ENCODE data around the gene FBRS.
A peak's percentile ranks its signal among the peaks of the same experiment; 100 is the strongest.
"Not testable (repeated sequence)": the region's sequence is repeated elsewhere in the genome, so short reads cannot be mapped to it uniquely, and the experiment has no call there.

FBRS gene

DNA sequence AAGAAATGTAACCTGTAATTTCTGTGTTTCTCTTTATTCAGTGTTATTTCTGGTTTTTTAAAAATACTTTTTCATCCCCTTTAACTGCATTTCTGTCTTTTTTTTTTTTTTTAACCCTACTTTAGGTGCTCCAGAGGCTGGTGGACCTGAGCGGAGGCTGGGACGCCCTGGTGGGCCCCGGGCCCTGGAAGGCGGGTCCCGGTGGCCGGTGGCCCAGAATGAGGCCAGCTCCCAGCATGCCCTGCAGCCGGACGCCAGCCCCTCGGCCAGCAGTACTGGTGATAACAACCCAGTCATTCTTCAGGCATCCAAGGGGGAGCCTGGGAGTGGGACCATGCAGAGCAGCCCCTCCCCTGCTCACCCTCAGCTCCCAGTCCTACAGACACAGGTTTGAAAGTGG, 42.3 kb downstream of the FBRS start:
- peak; percentile 10 for DNase-seq

DNA sequence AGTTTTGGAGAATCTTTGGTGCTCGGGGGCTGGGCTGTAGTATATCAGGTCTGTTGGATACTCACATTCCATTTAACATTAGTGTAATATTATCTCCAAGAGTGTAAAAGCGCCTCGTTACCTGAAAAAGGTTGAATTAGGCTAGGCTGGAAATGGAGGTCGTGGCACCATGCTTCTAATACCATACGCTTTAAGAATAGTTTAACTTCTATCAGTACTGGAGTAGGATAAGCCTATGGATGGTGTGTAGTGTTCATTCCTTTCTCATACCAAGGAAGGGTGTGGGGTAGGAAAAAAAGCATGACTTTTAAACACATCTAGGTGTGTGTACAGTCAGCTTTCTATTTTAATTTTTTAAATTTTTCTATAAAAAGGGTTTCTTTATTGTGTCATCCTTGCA, 42.7 kb downstream of the FBRS start:
- DNase-seq, result no peak

DNA sequence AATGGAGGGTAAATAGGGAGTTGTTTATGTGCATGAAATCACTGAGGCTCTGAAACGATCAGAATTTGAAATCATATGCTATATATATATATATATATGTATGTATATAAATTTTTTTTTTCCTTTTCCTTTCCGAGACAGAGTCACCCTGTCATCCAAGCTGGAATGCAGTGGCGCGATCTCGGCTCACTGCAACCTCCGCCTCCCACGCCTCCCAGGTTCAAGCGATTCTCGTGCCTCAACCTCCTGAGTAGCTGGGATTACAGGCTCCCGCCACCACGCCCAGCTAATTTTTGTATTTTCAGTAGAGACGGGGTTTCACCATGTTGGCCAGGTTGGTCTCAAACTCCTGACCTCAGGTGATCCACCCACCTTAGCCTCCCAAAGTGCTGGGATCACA, 44.8 kb downstream of the FBRS start:
- DNase-seq, result not testable (repeated sequence)

DNA sequence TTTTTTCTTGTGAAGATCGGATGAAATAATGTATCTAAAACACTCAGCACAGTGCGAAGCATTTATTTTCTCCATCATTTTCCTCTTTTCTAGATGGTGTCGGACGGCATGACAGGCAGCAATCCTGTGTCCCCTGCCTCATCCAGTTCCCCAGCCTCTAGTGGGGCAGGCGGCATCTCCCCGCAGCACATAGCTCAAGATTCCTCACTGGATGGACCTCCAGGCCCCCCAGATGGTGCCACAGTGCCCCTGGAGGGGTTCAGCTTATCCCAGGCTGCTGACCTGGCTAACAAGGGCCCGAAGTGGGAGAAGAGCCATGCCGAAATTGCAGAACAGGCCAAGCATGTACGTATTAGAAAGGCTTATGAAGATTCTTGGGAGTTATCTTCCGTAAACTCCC, 45.7 kb downstream of the FBRS start:
- DNase-seq, result no peak

DNA sequence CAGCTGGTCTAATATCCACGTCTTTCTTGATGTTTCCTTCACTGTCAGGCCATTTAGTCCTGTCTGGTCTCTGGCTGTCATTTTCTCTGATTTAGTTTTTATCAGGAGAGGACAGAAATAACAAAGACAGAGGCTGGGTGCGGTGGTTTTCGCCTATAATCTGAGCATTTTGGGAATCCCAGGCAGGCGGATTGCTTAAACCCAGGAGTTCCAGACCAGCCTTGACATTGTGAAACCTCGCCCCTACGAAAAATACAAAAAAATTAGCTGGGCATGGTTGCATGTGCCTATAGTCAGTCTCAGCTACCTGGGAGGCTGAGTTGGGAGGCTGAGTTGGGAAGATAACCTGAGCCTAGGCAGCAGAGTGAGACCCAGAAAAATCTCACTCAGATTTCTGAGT, 47.8 kb downstream of the FBRS start:
- no peak for DNase-seq

DNA sequence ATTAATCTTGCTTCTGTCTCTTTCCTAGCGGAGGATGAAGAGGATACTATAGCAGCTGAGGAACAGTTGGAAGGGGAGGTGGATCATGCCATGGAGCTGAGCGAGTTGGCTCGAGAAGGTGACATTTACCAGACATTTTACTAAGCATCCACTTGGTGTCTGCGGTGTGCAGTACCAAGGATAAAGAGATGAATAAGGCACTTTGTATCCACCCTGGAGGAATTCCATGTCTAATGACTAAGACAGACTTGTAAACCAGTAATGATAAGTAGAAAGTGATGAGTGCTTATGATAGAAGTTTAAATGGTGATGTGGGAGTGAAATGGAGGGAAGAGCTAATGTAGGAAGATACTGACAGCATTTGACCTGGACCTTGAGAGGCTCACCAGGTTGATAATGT, 52.7 kb downstream of the FBRS start:
- no peak for DNase-seq

DNA sequence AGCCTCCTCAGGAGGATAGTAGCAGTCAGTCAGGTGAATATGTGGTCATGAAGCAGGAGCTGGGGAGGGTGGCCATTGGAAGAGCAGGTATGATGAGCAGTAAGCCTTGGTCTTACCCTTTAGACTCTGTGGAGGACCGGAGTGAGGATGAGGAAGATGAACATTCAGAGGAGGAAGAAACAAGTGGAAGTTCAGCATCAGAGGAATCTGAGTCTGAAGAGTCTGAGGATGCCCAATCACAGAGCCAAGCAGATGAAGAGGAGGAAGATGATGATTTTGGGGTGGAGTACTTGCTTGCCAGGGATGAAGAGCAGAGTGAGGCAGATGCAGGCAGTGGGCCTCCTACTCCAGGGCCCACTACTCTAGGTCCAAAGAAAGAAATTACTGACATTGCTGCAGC, 53.5 kb downstream of the FBRS start:
- no peak for DNase-seq

DNA sequence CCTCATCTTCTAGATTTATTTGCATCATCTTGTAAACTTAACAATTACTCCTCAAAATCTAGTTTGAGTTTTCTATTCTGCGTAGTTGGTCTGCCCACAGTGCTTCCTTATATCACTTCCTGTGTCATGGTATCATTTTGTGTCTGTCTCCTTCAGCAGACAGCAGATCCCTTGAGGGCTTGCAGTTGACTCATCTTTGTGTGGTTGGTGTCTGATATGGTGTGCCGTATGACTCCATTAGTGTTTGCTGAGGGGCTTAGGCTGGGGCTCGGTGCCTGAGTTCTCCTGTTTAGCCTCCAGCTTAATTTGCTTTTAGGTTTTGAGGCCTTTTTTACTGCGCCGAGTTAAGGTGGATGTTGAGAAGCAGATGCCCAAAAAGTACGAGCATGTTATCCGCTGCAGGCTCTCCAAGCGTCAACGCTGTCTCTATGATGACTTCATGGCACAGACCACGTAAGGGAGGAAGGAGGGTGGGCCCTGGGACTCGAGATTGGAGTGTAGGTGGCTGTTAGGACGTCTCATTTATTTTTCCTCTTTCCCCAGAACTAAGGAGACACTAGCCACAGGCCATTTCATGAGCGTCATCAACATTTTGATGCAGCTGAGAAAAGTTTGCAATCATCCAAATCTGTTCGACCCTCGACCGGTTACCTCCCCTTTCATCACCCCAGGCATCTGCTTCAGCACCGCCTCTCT, 57.7 kb downstream of the FBRS start:
- DNase-seq, result no peak

DNA sequence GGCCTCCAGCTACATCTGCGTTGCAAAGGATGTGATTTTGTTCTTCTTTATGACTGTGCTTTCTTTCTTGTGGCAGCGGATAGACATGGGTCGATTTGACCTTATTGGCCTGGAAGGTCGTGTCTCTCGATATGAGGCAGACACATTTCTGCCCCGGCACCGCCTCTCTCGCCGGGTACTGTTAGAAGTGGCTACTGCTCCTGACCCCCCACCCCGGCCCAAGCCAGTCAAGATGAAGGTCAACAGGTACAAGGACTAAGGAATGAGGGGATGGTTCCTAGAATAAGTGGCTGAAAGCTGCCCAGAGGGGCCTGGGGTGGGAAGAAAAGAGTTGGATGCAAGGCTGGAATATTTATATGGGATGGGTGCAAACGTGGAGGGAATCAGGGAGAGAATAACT, 61.9 kb downstream of the FBRS start:
- no peak for DNase-seq
